CD4-positive, CD25-positive, alpha-beta regulatory T cell (primary cell): ENCODE measurements around the gene LGI4. TPM values are rescaled to one million over a fixed set of nuclear protein-coding genes. Genes with fewer than 3 reads are reported as not detected.

Experiments used
- ATAC-seq, 2 donors: fragments of 150-1000 bp; cut with Tn5 transposase; one replicate each; pipeline ENCODE4 v1.10.0; 2021; ENCODE audit warnings: low read depth in 2 of 2, moderate number of reproducible peaks in 2 of 2, moderate library complexity in 1 of 2
- DNase-seq, 3 donors: peaks; one replicate each; pipeline versions ENCODE4 v3.0.0 to v3.0.0-alpha.2; 2012 to 2022; ENCODE audit warnings: mixed read lengths in 1 of 3
- H3K27ac ChIP-seq: one replicate; pipeline ENCODE4 v1.7.0; 2013; ENCODE audit warnings: mild to moderate bottlenecking, low read length; ENCODE audit not compliant: insufficient read depth, poor library complexity, severe bottlenecking
- H3K27me3 ChIP-seq: one replicate; pipeline ENCODE4 v1.7.0; 2013; ENCODE audit warnings: low read length; ENCODE audit not compliant: control insufficient read depth, insufficient read depth
- H3K36me3 ChIP-seq: one replicate; pipeline ENCODE4 v1.7.0; 2013; ENCODE audit warnings: mild to moderate bottlenecking, low read length, moderate library complexity; ENCODE audit not compliant: control insufficient read depth, insufficient read depth
- H3K4me1 ChIP-seq: 2 replicates; pipeline ENCODE4 v1.7.0; 2013; ENCODE audit warnings: mild to moderate bottlenecking, low read length; ENCODE audit not compliant: insufficient read depth, control insufficient read depth, poor library complexity, severe bottlenecking
- H3K4me3 ChIP-seq: one replicate; pipeline ENCODE4 v1.7.0; 2013; ENCODE audit warnings: low read depth, mild to moderate bottlenecking, low read length, moderate library complexity
- H3K9me3 ChIP-seq, 2 experiments: 1 replicate in 1 of 2; 2 replicates in 1 of 2; pipeline ENCODE4 v1.7.0; 2013; ENCODE audit warnings: low read length in 2 of 2, mild to moderate bottlenecking in 1 of 2, moderate library complexity in 1 of 2; ENCODE audit not compliant: control insufficient read depth in 2 of 2
- H3K27ac Mint-ChIP-seq, 3 donors: one replicate each; pipeline ENCODE4 v1.8.0; 2020 to 2022; ENCODE audit warnings: mild to moderate bottlenecking in 3 of 3, mixed read lengths in 3 of 3, moderate library complexity in 2 of 3
- H3K27me3 Mint-ChIP-seq: one replicate; pipeline ENCODE4 v1.8.0; 2022; ENCODE audit warnings: mild to moderate bottlenecking, mixed read lengths
- H3K36me3 Mint-ChIP-seq: one replicate; pipeline ENCODE4 v1.8.0; 2020; ENCODE audit warnings: mixed read lengths
- H3K4me1 Mint-ChIP-seq, 4 donors: one replicate each; pipeline ENCODE4 v1.8.0; 2020 to 2022; ENCODE audit warnings: mixed read lengths in 4 of 4, mild to moderate bottlenecking in 1 of 4
- H3K4me3 Mint-ChIP-seq, 4 donors: one replicate each; pipeline ENCODE4 v1.8.0; 2020 to 2022; ENCODE audit warnings: mild to moderate bottlenecking in 4 of 4, mixed read lengths in 4 of 4, moderate library complexity in 3 of 4
- H3K9me3 Mint-ChIP-seq, 7 donors: one replicate each; pipeline ENCODE4 v1.8.0; 2020 to 2022; ENCODE audit warnings: mixed read lengths in 7 of 7, mild to moderate bottlenecking in 3 of 7, moderate library complexity in 2 of 7
- polyA plus RNA-seq, 4 donors: library from polyadenylated mRNA; unstranded; fragments of 300-500 nt; fragmentation: Illumina TruSeq; gene quantifications; one replicate each; pipeline ENCODE4 v1.2.3, GENCODE V29; 2021
- total RNA-seq: library from RNA; stranded (reverse); gene quantifications from one replicate; pipeline ENCODE4 v1.2.3, GENCODE V29; 2022

LGI4 gene
- total and polyA plus RNA-seq, 5 donors from 2014 or later = 0.64 TPM; not detected in 4

DNA sequence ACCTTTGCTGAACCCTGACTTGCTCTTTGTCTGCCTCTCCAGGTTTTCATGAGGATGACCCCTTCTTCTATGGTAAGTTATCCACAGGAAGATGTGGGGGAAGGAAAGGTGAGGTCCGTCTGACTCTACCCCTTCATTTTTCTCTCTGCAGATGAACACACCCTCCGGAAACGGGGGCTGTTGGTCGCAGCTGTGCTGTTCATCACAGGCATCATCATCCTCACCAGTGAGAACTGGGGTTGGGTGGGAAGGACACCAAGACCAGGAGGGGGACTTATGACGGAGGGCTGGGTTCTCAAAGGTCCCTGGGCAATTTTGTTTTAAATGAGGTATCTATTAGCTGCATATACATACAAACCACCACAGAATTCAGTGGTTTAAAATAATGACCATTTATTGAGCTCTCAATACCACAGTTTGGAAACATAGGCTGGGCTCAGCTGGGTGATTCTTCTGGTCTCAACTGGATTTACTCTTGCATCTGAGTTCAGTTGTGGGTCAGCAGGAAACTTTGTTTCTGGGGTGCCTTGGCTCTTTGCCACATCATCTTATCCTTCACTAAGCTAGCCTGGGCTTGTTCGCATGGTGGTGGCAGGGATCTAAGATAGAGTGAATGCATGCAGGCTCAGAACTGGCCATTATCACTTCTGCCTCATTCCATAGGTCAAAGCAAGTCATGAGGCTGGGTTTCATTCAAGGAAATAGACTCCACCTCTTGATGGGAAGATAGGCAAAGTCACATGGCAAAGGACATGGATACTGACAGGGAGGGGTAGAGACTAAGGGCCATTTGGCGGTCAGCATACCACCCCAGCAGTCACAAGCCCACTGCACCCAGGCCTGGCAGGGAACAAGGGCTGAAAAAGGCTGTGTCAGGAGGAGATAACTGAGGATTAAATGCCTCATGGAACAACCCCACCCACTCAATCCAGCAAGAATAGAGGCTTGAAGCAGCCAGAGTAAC, 31.5 kb upstream of the LGI4 start:
- Mint-ChIP-seq H3K27ac (peak overlapping the region; percentile 93 to 97 (median 97)), H3K9me3 (peaks cover 0 to 36% (median 7%) of the 10 kb centered on the region in 7 donors), H3K36me3 (peaks cover 72% of the 10 kb centered on the region), H3K27me3 (no peaks in the 10 kb centered on the region), H3K4me3 (peak overlapping the region; percentile 55 to 82 (median 62)), H3K4me1 (peaks cover 15 to 60% (median 38%) of the 10 kb centered on the region in 4 donors)
- no peaks in the 10 kb centered on the region for H3K27me3 ChIP-seq
- peaks cover 13 to 29% of the 10 kb centered on the region in 2 experiments for H3K9me3 ChIP-seq
- peaks cover 25% of the 10 kb centered on the region for H3K4me1 ChIP-seq
- peak overlapping the region; percentile 51 for H3K4me3 ChIP-seq
- peak overlapping the region; percentile 47 for H3K27ac ChIP-seq
- DNase-seq = no peak
- H3K36me3 ChIP-seq = peaks cover 88% of the 10 kb centered on the region
- ATAC-seq = no peak

DNA sequence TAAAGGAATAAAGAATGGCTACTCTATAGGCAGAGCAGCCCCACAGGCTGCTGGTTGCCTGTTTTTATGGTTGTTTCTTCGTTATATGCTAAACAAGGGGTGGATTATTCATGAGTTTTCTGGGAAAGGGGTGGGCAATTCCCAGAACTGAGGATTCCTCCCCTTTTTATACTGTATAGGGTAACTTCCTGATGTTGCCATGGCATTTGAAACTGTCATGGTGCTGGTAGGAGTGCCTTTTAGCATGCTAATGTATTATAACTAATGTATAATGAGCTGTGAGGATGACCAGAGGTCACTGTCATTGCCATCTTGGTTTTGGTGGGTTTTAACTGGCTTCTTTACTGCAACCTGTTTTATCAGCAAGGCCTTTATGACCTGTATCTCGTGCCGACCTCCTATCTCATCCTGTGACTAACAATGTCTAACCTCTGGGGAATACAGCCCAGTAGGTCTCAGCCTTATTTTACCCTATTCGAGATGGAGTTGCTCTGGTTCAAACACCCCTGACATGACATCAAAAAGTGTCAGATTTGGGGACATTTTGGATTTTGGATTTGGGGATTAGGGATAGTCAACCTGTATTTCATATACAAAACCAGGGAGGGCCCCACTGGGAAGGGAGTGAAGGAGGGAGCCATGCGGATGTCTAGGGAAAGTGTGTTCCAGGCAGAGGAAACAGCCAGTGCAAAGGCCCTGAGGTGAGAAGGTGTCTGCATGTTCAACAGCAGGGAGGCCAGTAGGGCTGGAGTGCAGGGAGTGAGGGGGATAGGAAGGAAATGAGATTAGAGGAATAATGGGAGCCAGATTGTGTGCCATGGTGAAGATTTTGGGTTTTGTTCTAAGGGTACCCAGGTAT, 30.6 kb upstream of the LGI4 start:
- Histone ChIP-seq H3K4me1 (peaks cover 25% of the 10 kb centered on the region), H3K9me3 (peaks cover 13 to 29% of the 10 kb centered on the region in 2 experiments), H3K27me3 (no peaks in the 10 kb centered on the region), H3K36me3 (peaks cover 90% of the 10 kb centered on the region), H3K27ac (no peak overlapping the region), H3K4me3 (no peak overlapping the region)
- Mint-ChIP-seq H3K27ac (peak overlapping the region in 2 of 3 donors; percentile 85 to 93), H3K9me3 (peaks cover 0 to 38% (median 7%) of the 10 kb centered on the region in 7 donors), H3K36me3 (peaks cover 81% of the 10 kb centered on the region), H3K27me3 (no peaks in the 10 kb centered on the region), H3K4me1 (peaks cover 10 to 64% (median 40%) of the 10 kb centered on the region in 4 donors), H3K4me3 (no peak overlapping the region)
- no peak for DNase-seq
- ATAC-seq = no peak

DNA sequence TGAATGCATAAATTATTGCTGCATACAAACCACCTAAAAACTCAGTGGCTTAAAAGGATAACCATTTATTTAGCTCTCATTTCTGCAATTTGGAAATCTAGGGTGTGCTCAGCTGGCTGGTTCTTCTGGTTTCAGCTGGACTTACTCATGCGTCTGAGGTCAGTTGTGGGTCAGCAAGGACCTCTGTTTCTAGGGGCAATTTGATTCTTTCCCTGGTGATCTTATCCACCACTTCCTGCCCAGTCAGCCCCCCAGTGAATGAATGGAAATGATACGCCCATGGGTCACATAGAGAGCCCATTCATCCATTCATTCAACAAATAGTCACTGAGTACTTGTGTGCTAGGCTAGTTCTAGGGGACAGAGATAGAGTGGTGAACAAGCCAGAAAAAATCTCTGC, 29.6 kb upstream of the LGI4 start:
- Mint-ChIP-seq H3K27ac (peak overlapping the region in 1 of 3 donors; percentile 93), H3K9me3 (peaks cover 0 to 38% (median 7%) of the 10 kb centered on the region in 7 donors), H3K36me3 (peaks cover 87% of the 10 kb centered on the region), H3K4me3 (peak overlapping the region in 1 of 4 donors; percentile 19), H3K27me3 (no peaks in the 10 kb centered on the region), H3K4me1 (peaks cover 11 to 62% (median 41%) of the 10 kb centered on the region in 4 donors)
- peaks cover 23% of the 10 kb centered on the region for H3K4me1 ChIP-seq
- DNase-seq (no peak), ATAC-seq (no peak)
- peaks cover 90% of the 10 kb centered on the region for H3K36me3 ChIP-seq
- H3K9me3 ChIP-seq = peaks cover 13 to 29% of the 10 kb centered on the region in 2 experiments
- H3K4me3 ChIP-seq = no peak overlapping the region
- H3K27me3 ChIP-seq = no peaks in the 10 kb centered on the region
- no peak overlapping the region for H3K27ac ChIP-seq

DNA sequence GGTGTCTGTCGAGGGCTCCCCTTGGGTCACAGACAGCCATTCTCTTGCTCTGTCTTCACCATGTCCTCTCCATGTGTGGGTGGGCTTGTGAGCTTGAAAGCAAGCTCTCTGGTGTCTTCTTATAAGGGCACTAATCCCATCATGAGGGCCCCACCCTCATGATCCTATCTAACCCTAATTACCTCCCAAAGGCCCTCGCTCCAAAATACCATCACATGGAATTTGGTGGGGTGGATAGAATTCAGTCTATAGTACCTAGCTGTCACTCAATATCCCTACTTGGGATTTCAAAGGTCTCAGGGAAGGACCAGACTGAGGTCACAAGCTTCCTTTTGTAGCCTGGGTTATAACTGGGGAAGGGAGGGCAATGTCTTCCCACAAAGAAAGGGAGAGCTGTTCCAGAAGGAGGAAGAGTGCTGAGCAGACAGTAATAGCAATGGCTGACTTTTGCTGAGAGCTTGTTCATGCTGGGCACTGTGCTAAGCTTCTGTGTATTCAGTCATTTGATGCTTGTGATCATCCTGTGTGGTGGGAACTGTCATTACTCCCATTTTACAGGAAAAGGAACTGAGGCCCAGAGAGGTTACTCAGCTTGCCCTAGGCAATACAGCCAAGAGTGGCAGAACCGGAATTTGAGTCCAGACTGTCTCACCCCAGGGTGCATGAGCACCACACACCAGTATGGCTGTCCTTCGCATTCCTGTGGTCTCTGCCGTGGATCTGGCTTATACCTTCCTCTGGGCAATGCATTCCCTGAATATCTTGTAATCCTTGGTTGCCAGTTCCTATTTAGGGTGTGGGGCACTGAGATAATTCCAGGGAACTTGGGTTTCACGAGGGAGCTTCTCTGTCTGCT, 27.8 kb upstream of the LGI4 start:
- Histone ChIP-seq H3K27ac (peak overlapping the region; percentile 34), H3K36me3 (peaks cover 98% of the 10 kb centered on the region), H3K9me3 (peaks cover 13 to 29% of the 10 kb centered on the region in 2 experiments), H3K27me3 (no peaks in the 10 kb centered on the region), H3K4me1 (peaks cover 20% of the 10 kb centered on the region), H3K4me3 (no peak overlapping the region)
- Mint-ChIP-seq H3K4me3 (peak overlapping the region in 3 of 4 donors; percentile 24 to 56 (median 53)), H3K27ac (peak overlapping the region; percentile 29 to 73 (median 71)), H3K36me3 (peaks cover 92% of the 10 kb centered on the region), H3K4me1 (peaks cover 20 to 64% (median 48%) of the 10 kb centered on the region in 4 donors), H3K9me3 (peaks cover 0 to 38% (median 7%) of the 10 kb centered on the region in 7 donors), H3K27me3 (no peaks in the 10 kb centered on the region)
- no peak for ATAC-seq
- no peak for DNase-seq

DNA sequence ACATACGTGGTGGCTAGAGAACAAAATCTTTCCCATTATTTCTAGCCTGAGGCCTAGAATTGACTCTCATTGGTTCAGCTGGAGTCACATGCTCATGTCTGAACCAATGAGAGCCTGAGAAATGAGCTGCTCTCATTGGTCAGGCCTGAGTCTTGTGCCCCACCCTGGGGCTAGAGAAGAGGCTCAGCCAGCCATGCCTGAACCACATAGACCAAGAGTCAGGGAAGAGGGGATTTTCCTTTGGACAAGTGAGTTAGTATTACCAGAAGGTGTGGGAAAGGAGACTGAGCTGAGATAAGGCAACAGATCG, 26.5 kb upstream of the LGI4 start:
- H3K4me1 Mint-ChIP-seq = peaks cover 10 to 64% (median 44%) of the 10 kb centered on the region in 4 donors

DNA sequence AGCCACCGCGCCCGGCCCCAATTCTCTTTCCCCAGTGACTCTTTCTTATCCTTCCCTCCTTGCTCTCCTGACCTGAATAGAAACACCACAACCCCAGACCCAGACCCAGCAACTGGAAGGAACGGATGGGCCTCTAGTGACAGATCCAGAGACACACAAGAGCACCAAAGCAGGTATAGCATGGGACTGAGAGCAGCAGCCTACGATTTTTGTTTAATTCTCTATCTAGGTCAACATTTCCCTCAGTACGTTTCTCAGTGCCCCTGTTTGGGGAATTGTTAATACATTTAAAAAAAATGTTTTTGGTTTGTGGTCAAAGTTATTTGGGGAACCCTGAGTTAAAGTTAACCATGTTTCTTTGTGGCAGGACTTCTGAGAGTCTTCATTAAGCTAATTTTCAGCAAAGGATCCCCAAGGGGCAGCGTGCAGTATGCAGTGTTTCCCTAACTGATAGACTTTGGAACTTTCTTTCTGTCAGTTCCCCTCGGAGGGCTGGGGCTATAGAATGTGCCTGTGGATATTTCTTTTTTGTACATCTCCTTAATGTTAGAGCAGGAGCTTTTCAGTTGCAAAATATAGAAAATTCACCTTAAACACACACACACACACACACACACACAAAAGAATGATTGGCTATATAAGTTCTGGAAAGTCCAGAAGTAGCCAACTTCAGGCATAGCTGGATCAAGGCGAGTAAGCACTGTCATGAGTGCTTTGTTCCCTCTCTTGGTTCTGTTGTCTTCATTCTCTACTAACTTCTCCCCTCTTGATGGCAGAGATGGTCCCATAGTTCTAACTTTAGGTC, 26.0 kb upstream of the LGI4 start:
- peak overlapping the region in 1 of 4 donors; percentile 98 for H3K4me3 Mint-ChIP-seq
- H3K4me1 Mint-ChIP-seq = peaks cover 10 to 65% (median 47%) of the 10 kb centered on the region in 4 donors
- peaks cover 0 to 27% (median 7%) of the 10 kb centered on the region in 7 donors for H3K9me3 Mint-ChIP-seq
- no peak for DNase-seq
- H3K27ac Mint-ChIP-seq = peak overlapping the region; percentile 11 to 94 (median 71)
- Histone ChIP-seq H3K4me1 (peaks cover 25% of the 10 kb centered on the region), H3K36me3 (peaks cover 93% of the 10 kb centered on the region), H3K9me3 (peaks cover 8 to 21% of the 10 kb centered on the region in 2 experiments), H3K27ac (peak overlapping the region; percentile 36), H3K4me3 (no peak overlapping the region), H3K27me3 (no peaks in the 10 kb centered on the region)
- no peaks in the 10 kb centered on the region for H3K27me3 Mint-ChIP-seq
- H3K36me3 Mint-ChIP-seq = peaks cover 91% of the 10 kb centered on the region
- no peak for ATAC-seq

More for the DNA sequence above, 26.5 kb upstream of the LGI4 start:
- H3K4me3 ChIP-seq = no peak overlapping the region
- peaks cover 20% of the 10 kb centered on the region for H3K4me1 ChIP-seq
- peak overlapping the region; percentile 36 for H3K27ac ChIP-seq
- H3K36me3 ChIP-seq = peaks cover 98% of the 10 kb centered on the region
- peaks cover 91% of the 10 kb centered on the region for H3K36me3 Mint-ChIP-seq
- DNase-seq = no peak
- no peaks in the 10 kb centered on the region for H3K27me3 ChIP-seq
- ATAC-seq = no peak
- H3K27me3 Mint-ChIP-seq = no peaks in the 10 kb centered on the region
- peaks cover 0 to 32% (median 7%) of the 10 kb centered on the region in 7 donors for H3K9me3 Mint-ChIP-seq
- no peak overlapping the region for H3K4me3 Mint-ChIP-seq
- H3K27ac Mint-ChIP-seq = peak overlapping the region; percentile 38 to 72 (median 71)
- H3K9me3 ChIP-seq = peaks cover 13 to 27% of the 10 kb centered on the region in 2 experiments
